SK-N-MC (cell line): ENCODE data around the gene FNDC5.

ENCODE experiments used
- DNase-seq: peaks from one replicate; pipeline ENCODE4 v3.0.0-alpha.2; 2011; ENCODE audit warnings: low read depth, low spot score
- H3K27ac ChIP-seq: fragments of 200-600 bp; sonication (generic); 2 replicates; pipeline ENCODE4 v1.5.1; 2016; ENCODE audit warnings: mixed run types
- H3K36me3 ChIP-seq: fragments of 200-600 bp; sonication (generic); 2 replicates; pipeline ENCODE4 v1.6.1; 2017; ENCODE audit warnings: antibody characterized with exemption, low read length, mixed read lengths; ENCODE audit not compliant: insufficient read depth
- H3K4me3 ChIP-seq: fragments of 200-600 bp; sonication (generic); 2 replicates; pipeline ENCODE4 v1.5.1; 2016
- H3K9ac ChIP-seq: fragments of 200-600 bp; sonication (generic); 2 replicates; pipeline ENCODE4 v1.8.0; 2017; ENCODE audit warnings: mixed run types, mixed read lengths; ENCODE audit not compliant: insufficient read length
- H3K9me3 ChIP-seq: fragments of 200-600 bp; sonication (generic); 2 replicates; pipeline ENCODE4 v1.6.1; 2017; ENCODE audit warnings: low read depth, mild to moderate bottlenecking, antibody characterized with exemption, low read length, moderate library complexity, mixed read lengths
- EZH2 ChIP-seq: fragments of 200-600 bp; sonication (generic); IDR thresholded peaks from one replicate; pipeline ENCODE4 v1.6.1; 2017; ENCODE audit warnings: antibody characterized with exemption
- FOXP2 ChIP-seq: optimal IDR thresholded peaks from 2 replicates; pipeline ENCODE3; 2011; ENCODE audit warnings: mild to moderate bottlenecking, moderate library complexity; ENCODE audit not compliant: insufficient read depth; ENCODE audit errors: extremely low read length, control extremely low read depth
- POLR2AphosphoS5 ChIP-seq: IDR thresholded peaks from 2 replicates; pipeline ENCODE4 v1.6.1; 2012; ENCODE audit warnings: mild to moderate bottlenecking, low read depth, low read length, borderline replicate concordance

FNDC5 gene

DNA sequence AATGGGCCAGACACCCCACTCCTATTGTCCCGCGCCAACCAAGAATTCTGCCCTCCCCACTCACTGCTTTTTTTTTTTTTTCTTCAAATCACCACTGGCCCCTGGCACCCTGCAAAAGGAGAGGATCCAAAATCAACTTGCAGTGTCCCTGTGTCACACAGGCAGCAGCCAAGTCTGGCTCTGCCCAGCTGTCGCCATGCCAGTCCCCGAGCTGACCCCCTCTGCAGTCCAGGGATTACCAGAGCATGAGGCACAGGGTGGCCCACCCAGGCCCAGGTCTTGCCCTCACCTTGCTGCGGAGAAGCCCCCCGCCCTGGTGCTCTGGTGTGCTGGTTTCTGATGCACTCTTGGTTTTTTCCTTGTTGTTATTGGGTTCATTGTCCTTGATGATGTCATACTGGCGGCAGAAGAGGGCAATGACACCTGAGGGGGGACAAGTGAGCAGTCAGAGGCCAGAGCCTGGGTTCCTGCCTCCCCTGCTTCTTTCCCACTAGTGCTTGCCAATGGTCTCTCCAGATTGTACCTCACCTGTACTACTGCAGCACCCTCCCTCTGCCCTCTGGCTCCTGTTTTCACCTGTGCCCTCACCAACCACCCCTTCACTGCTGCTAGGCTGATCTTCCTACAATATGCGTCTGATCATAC, 6.2 kb downstream of the FNDC5 start:
- no peak for DNase-seq
- no peak for TF ChIP-seq POLR2AphosphoS5
- no peak for TF ChIP-seq EZH2
- no peak for TF ChIP-seq FOXP2
- no peaks in the 10 kb centered on the region; the same call in 1 of the 2 replicates for H3K36me3 ChIP-seq
- H3K4me3 ChIP-seq: no peak overlapping the region
- H3K9ac ChIP-seq: no peak overlapping the region
- no peaks in the 10 kb centered on the region for H3K9me3 ChIP-seq
- no peak overlapping the region for H3K27ac ChIP-seq

DNA sequence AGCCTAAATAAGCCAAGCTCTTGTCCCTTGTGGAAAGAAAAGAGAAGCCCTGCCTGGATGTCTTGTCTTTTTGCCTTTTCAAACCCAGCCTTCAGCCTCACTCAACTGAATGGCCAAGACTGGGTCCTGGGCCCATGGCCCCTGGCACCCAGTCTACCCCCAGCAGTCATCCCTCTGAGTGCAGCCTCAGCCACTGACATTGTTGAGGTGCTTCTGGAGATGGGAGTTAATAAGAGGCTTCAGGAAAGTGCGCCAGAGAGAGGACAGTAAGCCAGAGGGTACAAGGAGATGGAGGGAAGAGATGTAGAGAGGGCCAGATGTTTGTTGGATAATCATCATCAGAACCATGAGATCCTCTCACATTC, 6.8 kb downstream of the FNDC5 start:
- H3K9me3 ChIP-seq: no peaks in the 10 kb centered on the region
- H3K9ac ChIP-seq: no peak overlapping the region
- no peak overlapping the region for H3K4me3 ChIP-seq
- H3K36me3 ChIP-seq: no peaks in the 10 kb centered on the region; the same call in 1 of the 2 replicates
- DNase-seq: no peak
- H3K27ac ChIP-seq: no peak overlapping the region
- TF ChIP-seq EZH2: no peak

DNA sequence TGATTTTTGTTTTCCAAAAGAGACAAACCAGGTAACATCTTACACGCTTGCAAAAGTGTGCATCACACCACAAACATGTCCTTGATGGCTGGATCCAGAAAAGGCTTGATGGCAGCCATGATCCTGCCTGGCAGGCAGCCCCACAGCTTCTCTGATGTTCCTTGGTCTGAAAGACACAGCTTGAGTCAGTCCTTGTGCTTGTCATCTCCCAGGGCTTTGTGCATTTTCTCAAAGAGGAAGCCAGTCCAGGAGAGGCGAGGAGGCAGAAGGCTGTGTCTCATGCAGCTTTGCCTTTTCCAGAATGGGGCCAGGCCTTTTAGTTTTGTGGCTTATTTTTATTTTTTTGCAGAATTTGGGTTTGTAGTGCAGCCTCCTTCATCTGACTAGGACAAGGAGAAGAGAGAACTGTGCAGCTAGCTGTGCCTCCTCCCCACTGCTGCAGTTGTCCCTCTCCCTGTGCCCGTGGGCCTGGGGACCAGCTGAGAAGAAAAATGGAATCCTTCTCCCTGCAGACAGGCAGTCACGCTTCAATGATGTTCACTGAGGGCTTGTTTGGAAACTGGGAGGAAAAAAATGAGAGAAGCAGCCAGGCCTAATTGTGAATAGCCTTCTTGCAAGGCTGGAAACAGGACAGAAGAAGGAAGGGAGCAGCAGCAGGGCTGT, 7.4 kb downstream of the FNDC5 start:
- Histone ChIP-seq H3K27ac (no peak overlapping the region), H3K9me3 (no peaks in the 10 kb centered on the region), H3K9ac (no peak overlapping the region), H3K4me3 (no peak overlapping the region), H3K36me3 (no peaks in the 10 kb centered on the region; the same call in 1 of the 2 replicates)
- TF ChIP-seq POLR2AphosphoS5: no peak
- no peak for TF ChIP-seq FOXP2
- TF ChIP-seq EZH2: no peak
- DNase-seq: no peak

DNA sequence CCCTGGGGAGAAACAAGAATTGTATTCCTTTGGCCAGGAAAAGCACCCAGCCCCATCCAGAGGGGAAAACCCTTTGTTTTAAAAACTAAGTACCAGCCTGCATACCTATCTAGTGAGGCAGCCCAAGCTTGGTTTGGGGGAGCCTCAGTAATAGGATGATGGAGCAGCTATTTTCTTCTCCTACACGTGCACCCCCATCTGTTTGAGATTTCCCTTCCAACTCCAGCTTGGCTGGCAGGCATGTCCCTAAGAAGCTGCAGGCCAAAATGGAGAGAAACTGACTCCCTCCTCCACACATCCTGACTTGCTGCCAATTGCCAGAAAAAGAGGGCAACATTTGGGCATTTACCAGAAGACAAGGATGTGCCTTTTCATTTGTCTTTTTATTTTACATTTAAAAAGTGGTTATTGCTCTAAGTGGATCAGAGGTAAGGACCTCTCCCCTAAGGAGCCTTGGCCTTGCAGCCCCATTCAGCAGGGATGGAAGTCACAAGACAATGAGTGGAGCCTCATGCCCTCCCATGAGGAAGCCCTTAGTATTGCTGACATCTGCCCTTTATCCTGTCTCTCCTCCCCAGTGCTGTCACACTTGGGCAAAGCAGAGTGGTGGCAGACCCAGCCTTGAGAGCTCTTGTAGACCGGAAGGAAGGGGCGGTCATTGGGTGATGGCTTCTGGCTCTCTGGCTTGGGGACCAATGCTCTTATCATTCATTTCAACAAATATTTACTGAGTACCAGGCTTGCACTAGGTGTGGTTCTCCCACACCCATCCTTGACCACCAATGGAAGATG, 8.6 kb downstream of the FNDC5 start:
- Histone ChIP-seq H3K27ac (no peak overlapping the region), H3K9me3 (no peaks in the 10 kb centered on the region), H3K4me3 (no peak overlapping the region), H3K36me3 (peaks cover under 1% of the 10 kb centered on the region; the same call in 1 of the 2 replicates), H3K9ac (no peak overlapping the region)
- DNase-seq: no peak
- no peak for TF ChIP-seq POLR2AphosphoS5
- no peak for TF ChIP-seq EZH2
- TF ChIP-seq FOXP2: no peak

DNA sequence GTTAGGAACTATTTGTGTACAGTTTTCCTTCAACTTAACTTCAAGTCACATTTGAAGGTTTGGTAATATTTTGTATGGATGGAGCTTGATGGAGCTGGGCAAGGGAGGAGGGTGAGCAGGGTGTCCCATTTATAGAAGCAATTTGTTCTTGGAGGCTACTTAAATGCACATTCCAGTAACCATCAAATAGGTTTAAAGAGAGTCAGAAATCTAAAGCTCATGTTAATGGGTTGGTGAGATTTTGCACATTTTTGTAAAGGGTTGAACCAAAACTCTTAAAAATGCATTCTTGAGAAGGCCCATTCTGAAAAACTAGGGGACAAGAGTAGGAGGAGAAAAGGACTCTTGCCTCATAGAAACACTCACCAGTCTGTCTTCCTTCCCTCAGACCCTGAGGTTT, 10.1 kb downstream of the FNDC5 start:
- Histone ChIP-seq H3K27ac (no peak overlapping the region), H3K36me3 (peaks cover 15% of the 10 kb centered on the region; the same call in 1 of the 2 replicates), H3K9me3 (no peaks in the 10 kb centered on the region), H3K4me3 (no peak overlapping the region), H3K9ac (no peak overlapping the region)
- no peak for DNase-seq
- TF ChIP-seq POLR2AphosphoS5: no peak

DNA sequence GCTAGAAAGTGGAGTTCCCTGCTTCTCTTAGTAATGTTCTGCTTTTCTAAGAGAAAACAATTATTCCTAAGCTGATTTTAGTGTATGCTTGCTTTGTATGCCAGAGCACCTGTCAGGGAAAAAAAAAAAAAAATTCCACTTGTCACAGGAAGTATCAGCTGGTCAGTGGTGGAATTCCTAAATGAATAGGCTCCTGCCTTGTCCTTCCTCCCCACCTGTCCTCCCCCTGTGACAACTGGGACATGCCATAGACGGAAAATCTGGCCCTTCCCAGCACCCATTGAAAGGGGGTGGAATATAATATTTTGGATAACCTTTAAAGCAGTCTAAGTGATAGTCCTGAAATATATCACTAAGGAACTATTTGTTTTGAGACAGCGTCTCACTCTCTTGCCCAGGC, 10.8 kb downstream of the FNDC5 start:
- no peak for DNase-seq
- H3K36me3 ChIP-seq: peaks cover 15% of the 10 kb centered on the region; the same call in 1 of the 2 replicates
- no peak overlapping the region for H3K4me3 ChIP-seq
- no peak overlapping the region for H3K9ac ChIP-seq
- H3K27ac ChIP-seq: no peak overlapping the region
- no peaks in the 10 kb centered on the region for H3K9me3 ChIP-seq
- TF ChIP-seq FOXP2: no peak
- no peak for TF ChIP-seq EZH2
- no peak for TF ChIP-seq POLR2AphosphoS5

DNA sequence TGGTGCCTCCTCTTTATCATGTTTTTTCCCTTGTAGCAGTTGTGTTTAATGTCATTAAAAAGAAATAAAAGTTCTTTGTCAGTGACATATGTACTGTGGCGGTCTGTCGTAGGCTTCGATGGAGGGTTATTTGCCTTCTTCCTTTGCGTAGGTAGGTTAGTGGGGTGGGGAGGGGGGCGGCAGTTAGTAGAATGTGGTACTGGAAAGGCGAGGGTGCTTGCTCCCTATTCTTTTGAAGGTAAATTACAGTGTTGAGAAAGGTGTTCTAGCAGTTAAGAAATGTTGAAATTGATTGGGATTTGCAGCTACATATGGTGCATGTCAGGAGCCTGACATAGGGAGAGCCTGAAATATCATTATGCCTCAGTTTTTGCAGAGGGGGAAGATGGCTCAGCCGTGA, 11.9 kb downstream of the FNDC5 start:
- no peak for TF ChIP-seq EZH2

DNA sequence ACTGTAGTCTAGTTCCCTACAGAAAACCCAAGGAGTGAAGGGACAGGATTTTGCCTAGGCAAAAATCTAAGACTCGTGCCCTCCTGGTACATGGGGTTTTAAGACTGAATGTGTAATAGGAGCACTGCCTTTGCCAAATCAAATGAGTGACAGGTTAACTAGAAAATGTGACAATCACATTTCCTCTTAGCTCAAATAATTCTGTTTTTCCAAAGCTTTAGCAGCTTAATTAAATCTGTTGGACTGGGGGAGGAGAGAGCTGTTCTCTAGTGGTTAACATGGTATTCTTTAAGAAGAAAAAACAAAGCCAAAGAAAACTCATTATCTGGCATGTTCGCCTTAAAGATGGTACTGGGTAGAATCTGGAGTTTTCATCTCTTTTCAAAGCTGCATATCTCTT, 12.6 kb downstream of the FNDC5 start:
- peaks cover 20% of the 10 kb centered on the region; the same call in 1 of the 2 replicates for H3K36me3 ChIP-seq
- H3K4me3 ChIP-seq: no peak overlapping the region
- H3K9ac ChIP-seq: no peak overlapping the region
- H3K27ac ChIP-seq: no peak overlapping the region
- DNase-seq: no peak
- no peak for TF ChIP-seq FOXP2
- TF ChIP-seq EZH2: no peak
- TF ChIP-seq POLR2AphosphoS5: no peak
- no peaks in the 10 kb centered on the region for H3K9me3 ChIP-seq

More for the DNA sequence above, 11.9 kb downstream of the FNDC5 start:
- H3K36me3 ChIP-seq: peaks cover 20% of the 10 kb centered on the region; the same call in 1 of the 2 replicates
- H3K27ac ChIP-seq: no peak overlapping the region
- no peak overlapping the region for H3K4me3 ChIP-seq
- DNase-seq: no peak
- no peak overlapping the region for H3K9ac ChIP-seq
- no peaks in the 10 kb centered on the region for H3K9me3 ChIP-seq
